Right lobe of liver (tissue), 4 donors: ENCODE data around the gene NDUFA3.

Experiments used
- CTCF ChIP-seq, 4 donors: fragments of 200-600 bp in 3 of 4; fragments of 450-650 bp in 1 of 4; IDR thresholded peaks; one replicate each; pipeline versions ENCODE4 v1.5.1 to v1.8.0; 2016 to 2022; ENCODE audit warnings: antibody characterized with exemption in 4 of 4, mild to moderate bottlenecking in 2 of 4
- POLR2A ChIP-seq: fragments of 450-650 bp; IDR thresholded peaks from one replicate; pipeline ENCODE4 v1.6.1; 2017; ENCODE audit warnings: antibody characterized with exemption, mild to moderate bottlenecking
- donor health status: DM: no; HTN: no; CAD: no.
- donor health status: DM: no; HTN: no; CAD: no.
- donor health status: DM: no; HTN: yes; CAD: no.

GRCh38 chr19:54077334-54077733 lies 25.3 kb upstream of the NDUFA3 start:
- no peak for TF ChIP-seq CTCF (IDR thresholded peaks at IDR 0.05)
- TF ChIP-seq POLR2A = no peak
